Putamen (tissue), 1 donor: ENCODE measurements around the gene PIK3CD.
"Not testable (repeated sequence)": the region's sequence is repeated elsewhere in the genome, so short reads cannot be mapped to it uniquely, and the experiment has no call there.

Source experiments
- DNase-seq: peaks from one replicate; pipeline ENCODE4 v3.0.0-alpha.2; 2016; ENCODE audit warnings: low spot score

The PIK3CD gene

DNA sequence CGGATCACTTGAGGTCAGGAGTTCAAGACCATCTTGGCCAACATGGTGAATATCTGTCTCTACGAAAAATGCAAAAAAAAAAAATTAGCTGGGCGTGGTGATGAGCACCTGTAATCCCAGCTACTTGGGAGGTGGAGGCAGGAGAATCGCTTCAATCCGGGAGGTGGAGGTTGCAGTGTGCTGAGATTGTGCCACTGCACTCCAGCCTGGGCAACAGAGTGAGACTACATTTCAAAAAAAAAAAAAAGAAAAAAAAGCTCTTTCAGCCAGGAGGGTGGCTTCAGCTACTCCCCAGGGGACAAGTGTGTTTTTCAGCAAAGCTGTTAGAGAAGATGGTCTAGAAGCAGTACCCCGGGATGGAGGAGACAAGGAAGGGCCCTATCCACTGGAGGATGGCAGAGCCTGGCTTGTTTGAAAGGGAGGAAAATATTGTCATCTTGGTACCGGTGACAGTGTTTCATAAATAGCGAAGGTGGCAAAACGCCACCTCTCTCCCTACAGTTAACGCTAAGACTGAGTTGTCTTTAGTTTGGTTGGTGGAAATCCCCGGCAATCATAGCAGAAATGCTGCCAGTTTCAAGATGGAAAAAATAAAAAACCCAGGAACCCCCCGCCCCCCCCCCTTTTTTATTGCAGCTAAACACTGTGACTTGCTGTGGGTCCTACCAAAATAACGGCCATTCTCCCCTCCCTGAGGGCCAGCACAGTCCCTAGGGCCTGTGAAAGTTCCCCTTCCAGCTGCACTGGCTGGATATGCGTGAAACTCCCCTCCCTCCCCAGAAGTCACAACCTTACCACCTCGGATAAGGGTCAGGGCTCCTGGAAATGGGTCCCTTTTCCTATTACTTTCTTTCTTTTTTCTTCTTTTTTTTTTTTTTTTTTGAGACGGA lies 3.5 kb downstream of the PIK3CD start:
- DNase-seq, result no peak

DNA sequence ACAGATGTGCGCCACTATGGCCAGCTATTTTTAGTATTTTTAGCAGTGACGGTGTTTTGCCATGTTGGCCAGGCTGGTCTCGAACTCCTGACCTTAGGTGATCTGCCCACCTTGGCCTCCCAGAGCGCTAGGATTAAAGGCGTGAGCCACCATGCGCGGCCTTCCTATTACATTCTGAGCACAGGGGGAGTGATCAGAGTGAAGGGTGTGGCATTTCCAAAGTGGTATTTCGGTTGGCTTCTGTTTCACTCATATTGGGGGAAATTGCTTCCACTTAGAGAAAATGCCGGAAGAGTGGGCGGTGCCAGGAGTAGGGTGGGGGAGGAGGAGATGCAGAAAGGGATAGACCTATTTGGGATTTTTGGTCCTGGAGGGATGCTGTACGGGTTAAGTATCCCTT lies 4.3 kb downstream of the PIK3CD start:
- DNase-seq, result no peak

DNA sequence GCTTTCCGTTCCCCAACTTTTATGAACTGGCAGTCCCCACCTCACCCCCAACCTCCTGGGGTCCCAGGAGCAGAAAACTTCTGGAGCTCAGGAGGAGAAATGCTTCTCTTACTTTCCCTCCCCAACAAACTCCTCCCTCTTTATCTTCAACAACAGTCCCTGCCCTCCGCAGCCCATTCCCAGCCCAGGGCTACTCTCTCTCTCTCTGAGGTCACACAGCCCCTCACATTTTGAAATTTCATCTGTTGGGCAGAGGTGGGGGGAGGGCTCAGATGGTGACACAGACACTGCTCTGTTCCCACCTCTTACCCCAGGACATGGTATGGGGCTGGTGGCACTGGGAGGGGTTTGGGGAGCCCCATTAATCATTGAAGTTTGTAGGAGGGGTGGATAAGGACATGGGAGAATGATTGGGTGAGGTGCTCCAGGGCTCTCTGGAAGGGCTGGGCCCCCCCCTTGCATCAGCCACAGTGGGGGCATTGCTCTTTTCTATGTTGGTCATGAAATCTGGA lies 6.0 kb downstream of the PIK3CD start:
- DNase-seq, result no peak

DNA sequence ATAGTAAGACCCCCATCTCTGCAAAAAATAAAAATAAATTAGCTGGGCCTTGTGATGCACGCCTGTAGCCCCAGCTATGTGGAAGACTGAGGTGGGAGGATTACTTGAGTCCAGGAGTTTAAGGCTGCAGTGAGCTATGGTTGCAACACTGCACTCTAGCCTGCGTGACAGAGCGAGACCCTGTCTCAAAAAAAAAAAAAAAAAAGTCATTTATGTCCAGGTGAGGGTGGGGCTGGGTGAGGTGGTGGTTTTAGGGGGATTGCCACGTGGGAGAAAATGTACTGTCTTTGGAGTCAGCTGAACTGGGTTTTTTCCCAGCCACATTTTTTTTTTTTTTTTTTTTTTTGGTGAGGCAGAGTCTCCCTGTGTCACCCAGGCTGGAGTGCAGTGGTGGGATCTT lies 6.7 kb downstream of the PIK3CD start:
- no peak for DNase-seq

DNA sequence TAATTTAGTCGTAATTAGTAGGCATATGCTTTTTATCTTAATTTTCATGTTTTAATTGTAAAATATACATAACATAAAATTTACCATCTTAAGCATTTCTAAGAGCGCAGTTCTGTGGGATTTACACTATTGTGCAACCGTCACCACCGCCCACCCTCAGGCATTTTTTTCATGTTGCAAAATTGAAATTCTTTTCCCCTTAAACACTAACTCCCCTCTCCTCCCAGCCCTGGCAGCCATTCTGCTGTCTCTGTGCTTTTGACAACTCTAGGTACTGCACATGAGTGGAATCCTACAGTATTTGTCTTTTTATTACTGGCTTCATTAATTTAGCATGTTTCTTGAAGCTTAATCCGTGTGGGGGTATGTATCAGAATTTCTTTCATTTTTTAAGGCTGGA lies 7.8 kb downstream of the PIK3CD start:
- no peak for DNase-seq

DNA sequence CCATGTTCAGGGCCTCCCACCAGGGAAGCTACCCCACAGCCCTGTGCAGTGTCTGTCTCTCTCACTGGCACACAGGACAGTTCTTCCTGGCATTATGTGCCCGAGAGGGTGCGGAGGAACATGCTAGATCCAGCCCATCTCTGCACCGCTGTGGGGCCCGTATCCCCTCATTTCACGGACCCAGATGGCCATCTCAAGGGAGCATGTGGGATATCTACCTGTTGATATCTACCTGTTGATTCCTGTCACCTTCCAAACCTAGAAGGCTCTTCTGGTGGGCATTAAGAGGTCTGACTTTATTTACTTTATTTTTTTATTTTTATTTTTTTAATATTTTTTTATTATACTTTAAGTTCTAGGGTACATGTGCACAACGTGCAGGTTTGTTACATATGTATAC lies 11.7 kb downstream of the PIK3CD start:
- DNase-seq, result no peak

DNA sequence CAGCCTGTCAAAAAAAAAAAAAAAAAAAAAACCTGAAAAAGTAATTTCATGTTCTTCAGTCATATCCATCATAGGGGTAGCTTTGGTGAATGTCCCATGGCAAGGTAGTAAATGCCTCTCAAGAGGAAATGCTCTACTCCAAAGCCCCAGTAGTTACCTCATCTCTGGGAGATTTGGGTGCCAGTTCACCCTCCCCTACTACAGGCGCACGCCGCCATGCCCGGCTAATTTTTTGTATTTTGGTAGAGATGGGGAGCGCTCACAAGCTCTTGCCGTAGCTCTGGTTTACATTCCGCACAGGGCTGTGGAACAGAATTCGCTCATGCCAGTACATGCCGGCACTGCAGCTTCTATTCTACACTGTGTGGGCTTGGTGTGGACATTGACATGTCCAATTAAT lies 13.7 kb downstream of the PIK3CD start:
- DNase-seq, result no peak

DNA sequence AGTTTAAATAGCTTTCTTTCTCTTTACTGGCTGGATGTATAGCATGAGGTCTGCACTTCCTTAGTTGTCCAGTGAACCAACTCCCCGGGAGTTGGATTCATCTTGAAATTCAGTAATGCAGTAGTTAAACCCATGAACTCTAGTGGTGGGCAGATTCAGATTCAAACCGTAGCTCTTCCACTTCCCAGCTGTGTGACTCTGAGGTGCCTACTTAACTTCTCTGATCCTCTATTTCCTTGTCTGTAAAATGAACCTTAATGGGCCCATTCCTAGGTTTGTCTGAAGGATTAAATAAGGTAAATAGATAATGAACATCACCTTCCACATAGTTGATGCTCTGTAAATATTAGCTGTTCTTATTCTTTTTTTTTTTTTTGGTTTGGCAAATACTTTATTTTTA lies 16.5 kb downstream of the PIK3CD start:
- DNase-seq, result no peak

DNA sequence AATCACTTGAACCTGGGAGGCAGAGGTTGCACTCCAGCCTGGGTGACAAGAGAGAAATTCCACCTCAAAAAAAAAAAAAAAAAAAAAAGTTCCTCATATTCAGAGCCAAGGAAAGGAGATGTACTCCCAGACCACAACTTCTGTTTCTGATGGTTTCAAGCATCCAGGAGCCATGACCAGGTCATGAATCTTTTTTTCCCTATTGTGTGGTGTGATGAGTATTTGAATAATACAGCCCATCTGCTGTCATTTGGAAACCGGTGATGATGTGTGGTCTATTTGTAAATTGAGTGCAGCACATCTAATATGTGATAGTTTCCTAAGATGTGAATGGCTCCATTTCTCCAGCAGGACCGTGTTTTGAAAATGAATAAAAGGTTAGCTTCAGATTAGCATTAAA lies 18.6 kb downstream of the PIK3CD start:
- DNase-seq, result no peak

DNA sequence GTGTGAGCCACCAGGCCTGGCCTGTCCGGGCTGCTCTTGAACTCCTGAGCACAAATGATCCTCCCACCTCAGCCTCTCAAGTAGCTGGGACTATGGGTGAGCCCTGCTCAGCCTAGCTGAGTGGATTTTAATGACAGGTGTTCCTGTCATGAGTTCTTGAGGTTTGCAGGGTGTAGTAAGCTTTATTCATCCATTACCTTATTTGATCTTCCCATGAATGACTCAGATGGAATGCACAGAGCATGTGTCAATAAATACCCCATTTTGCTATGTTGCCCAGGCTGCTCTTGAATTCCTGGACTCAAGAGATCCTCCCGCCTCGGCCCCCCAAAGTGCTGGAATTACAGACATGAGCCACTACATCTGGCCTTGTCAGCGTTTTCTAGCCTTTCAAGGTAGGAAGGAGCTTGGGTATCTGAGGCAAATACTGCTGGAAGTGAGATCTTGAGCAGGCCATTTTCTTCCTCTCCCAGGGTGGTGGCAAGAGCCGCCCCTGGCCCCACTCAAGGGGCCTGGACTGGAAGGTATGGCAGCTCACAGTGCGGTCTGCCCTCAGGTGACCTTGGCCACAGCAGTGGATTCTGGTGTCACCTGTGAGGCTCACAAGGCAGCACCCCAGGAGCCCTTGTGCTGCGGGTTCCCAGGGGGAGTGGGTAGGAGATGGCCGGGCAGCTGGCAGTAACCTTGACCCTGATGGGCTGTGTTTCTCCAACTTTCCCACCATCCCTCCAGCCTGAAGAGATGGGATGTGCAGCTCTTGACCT lies 20.0 kb downstream of the PIK3CD start:
- DNase-seq, result no peak

DNA sequence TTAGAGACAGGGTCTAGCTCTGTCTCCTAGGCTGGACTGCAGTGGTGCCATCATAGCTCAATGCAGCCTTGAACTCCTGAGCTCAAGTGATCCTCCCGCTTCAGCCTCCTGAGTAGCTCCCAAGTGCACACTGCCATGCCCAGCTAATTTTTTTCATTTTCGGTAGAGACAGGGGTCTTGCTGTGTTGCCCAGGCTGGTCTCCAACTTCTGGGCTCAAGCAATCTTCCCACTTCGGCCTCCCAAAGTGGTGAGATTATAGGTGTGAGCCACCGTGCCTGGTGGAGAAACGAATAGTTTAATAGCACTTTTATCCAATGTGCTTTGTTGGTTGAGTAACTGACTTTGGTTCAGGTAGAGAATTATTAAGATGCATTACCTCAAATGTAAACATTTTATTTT lies 20.9 kb downstream of the PIK3CD start:
- no peak for DNase-seq

DNA sequence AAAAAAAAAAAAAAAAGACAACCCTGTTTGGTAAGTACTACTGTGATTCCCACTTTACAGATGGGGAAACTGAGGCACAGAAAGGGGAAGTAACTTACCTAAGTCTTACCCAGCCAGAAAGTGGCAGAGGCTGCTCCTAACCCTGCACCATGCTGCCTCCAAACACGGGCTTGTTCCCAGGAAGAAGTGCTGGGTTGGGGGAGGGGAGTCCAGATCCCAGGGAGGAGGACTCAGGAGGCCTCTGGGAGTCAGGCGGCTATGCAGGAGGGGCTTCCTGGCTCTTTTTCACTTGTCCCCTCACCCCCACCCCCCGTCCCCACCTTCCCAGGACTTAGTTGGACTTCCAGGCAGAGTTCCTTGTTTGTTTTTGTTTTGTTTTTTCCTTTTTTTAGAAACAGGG lies 23.9 kb downstream of the PIK3CD start:
- DNase-seq, result no peak

DNA sequence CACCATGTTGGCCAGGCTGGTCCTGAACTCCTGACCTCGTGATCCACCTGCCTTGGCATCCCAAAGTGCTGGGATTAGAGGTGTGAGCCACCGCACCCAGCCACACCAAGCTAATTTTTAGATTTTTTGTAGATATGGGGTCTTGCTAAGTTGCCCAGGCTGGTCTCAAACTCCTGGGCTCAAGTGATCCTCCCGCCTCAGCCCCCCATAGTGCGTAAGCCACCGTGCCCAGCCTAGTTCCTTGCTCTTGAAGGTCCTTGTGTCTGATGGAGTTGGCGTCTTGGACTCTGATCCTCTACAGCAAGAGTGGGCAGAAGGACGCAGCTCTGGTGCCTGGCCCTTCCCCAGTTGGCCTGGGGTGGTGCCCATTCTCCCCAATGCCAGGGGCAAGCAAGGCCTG lies 24.6 kb downstream of the PIK3CD start:
- not testable (repeated sequence) for DNase-seq

DNA sequence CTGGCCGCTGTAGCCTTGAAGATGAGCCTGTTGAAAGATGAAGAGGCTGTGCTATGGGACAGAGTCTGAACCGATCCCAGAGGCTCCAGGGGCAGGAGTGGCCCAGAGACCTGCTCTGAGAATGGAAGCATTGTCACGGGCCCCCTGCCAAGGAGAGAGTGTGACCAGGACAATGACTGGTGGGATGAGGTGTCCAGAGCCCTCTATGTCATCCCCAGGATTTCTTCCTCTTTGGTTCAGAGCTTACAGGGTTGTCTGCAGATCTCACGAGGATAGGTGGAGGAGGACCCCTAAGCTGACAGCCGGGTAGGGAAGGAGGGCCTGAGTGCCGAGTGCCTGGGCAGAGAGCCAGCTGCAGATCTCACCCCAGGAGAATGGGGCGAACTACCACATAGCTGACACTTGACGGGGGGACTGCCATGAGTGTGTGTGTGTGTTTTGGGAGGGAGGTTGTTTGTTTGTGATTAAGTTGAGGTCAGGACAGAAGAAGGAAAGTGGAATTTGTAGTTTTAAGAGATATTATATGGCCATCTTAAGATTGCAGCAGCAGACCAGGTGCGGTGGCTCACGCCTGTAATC lies 25.4 kb downstream of the PIK3CD start:
- DNase-seq, result no peak

DNA sequence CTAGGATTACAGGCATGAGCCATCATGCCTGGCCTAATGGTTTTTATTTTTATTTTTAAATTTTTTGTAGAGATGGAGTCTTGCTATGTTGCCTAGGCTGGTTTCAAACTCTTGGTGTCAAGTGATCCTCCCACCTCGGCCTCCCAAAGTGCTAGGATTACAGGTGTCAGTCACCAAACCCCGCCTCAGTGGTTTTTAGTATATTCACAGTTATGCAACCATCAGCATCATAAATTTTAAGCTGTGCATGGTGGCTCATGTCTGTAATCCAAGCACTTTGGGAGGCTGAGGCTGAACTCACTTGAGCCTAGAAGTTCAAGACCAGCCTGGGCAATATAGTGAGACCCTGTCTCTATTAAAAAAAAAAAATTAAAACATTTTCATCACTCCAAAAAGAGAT lies 28.6 kb downstream of the PIK3CD start:
- no peak for DNase-seq

DNA sequence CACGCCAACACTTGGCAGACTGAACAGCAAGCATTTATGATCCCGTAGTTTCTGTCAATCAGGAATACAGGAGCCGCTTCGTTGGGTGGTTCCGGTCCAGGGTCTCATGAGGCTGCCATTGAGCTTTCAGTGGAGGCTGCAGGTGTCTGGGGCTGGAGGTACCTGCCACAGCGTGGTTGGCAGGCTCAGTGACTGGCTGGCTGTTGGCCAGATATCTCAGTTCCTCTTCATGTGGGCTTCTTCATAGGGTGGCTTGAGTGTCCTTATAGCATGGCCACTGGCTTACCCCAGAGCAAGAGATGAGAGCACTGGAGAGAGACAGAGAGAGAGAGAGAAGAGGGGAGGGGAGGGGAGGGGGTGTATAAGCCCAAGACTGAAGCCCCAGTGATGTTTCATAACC lies 29.3 kb downstream of the PIK3CD start:
- no peak for DNase-seq

DNA sequence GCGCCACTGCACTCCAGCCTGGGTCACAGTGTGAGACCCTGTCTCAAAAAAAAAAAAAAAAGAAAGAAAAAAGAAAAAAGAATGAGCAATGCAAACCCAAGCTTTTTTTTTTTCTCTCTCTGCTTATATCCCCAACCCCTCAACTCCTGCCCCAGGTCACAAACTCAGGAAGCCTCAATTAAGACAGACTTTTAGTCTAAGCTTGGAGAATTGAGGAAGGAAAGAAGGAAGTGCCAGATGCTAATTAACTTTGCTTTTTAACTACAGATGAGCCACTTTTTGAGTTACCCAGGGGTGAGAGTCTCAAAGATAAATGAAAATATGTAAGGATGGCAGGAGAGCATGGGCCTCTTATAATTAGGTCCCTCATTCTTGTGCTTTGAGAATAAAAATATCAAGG lies 33.3 kb downstream of the PIK3CD start:
- DNase-seq, result no peak

DNA sequence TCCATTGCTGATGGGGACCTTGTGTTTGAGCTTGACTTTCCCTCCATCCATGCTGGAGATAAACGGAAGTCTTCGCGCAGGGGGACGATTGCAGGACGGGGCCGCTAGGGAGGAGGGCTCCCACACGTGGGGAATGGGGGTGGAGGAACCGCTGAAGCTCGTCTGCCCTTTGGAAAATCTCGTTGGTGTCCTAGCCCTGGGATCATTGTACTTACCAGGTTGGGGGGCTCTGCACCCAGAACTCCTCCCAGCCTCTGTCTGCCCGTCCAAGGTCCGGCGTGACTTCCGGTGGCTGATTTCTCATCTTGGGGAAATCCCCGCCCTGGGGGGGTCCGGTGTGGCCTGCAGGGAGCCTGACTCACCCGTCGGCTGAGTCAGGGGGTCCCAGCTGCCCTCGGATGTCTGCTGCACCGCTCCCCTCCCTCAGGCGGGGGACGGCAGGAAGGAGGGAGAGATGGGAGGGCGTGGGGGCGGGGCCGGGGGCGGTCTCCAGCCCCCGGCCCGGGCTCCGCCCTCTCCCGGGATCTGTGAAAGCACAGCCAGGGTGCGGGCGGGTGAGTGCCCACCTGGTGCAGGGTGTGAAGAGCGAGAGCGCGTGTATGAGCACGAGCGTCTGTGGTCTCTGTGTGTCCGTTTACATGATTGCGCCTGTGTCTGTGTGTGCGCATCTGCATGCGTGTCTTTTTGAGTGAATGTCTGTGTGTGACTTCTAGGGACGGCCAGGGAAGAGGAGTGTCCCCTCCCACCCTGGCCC lies 35.8 kb downstream of the PIK3CD start:
- no peak for DNase-seq

DNA sequence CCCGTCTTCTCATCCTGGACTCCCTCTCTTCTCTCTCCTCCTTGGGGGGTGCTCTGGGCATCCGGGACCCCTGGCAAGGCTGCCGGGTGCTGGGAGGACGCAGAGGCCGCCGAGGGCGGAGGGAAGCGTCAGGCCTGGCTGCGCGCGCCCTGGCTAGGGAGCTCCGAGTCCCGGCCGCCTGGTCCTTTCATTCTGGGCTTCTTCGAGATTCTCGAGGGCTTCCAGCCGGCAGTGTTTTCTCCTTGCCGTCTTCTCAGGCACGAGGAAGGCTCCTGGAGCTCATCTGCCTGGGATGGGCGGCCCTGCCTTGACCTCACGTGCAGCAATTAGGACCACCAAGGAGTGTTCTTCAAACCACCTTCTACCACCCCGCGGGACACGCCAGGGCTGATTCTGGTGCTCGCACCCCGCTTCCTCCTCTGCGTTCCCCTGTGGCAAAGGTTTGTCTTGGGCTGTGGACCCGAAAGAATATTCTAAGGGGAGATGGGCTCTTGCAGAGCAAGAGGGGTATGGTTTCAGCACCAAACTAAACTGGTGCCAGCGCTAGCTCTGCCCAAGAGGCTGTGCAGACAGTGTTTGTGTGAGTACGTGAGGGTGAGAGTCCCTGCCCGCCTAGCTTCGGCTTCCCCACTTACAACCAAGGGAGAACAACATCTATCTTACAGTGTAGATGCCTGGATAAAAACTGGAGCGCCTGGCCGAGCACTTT lies 36.5 kb downstream of the PIK3CD start:
- DNase-seq, result no peak

DNA sequence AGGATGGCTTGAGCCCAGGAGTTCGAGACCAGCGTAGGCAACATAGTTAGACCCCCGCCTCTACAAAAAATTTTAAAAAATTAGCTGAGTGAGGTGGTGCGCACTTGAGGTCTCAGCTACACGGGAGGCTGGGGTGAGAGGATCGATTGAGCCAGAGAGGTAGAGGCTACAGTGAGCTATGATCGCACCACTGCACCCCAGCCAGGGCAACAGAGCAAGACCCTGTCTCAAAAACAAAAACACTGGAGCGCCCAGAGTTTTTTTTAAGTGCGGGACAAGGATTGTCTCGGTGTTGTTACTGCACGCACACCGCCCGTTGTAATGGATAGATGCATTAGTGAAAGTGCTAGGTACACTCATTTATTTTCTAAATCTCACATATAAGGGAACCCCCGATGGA lies 37.1 kb downstream of the PIK3CD start:
- no peak for DNase-seq

DNA sequence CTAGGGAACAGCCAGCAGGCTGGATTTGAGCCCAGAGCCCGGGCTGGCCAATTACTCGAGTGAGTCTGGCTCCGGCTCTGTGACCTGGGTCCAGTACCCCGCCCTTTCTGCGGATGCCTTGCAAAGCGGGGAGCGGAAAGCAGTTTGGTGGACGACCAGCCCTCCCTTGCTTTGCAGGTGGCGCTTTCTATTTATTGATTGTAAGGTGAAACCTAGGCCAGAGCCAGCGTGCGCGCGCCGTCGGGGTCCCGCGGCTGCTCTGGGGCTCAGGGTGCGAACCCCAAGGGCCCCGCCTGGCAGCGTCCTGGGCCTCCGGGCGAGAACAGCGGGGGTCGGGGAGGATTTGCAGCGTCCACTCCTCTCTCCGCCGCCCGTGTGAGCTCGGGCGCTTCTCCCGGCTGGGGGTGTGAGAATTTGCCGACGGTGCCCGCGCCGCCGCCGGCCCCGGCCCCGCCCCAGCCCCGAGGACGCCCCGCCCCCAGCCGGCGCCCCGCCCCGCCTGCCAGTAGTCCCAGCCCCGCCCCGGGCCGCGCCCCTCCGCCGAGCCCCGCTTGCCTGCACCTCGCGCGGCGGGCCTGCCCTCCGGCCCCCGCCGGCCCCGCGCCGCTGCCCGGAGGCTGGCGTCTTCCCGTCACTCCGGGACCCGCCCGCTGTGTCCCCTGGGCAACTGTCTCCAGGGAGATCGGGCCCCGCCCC lies 37.6 kb downstream of the PIK3CD start:
- peak; percentile 21 for DNase-seq
